ENCODE data around the gene IQCM. TPM values are rescaled to one million over a fixed set of nuclear protein-coding genes. Genes with fewer than 3 reads are reported as not detected.

Gene IQCM
- total RNA-seq, 1 donor from 2014 or later: not detected

- Mint-ChIP-seq H3K27me3 (peaks cover 3% of the 10 kb centered on the region), H3K4me3 (no peak overlapping the region), H3K27ac (no peak overlapping the region), H3K9me3 (no peaks in the 10 kb centered on the region), H3K36me3 (no peaks in the 10 kb centered on the region), H3K4me1 (ENCODE audit: unreplicated experiment) (peaks cover 3% of the 10 kb centered on the region)
- TF ChIP-seq CTCF (conservative IDR thresholded peaks at IDR 0.05): no peak
- DNase-seq (ENCODE audit: extremely low spot score, unreplicated experiment): no peak
Measured at GRCh38 chr4:149835280-149835679, 19.6 kb upstream of the IQCM start.

- H3K4me3 Mint-ChIP-seq: no peak overlapping the region
- no peak for TF ChIP-seq CTCF (conservative IDR thresholded peaks at IDR 0.05)
- H3K27ac Mint-ChIP-seq: no peak overlapping the region
- no peaks in the 10 kb centered on the region for H3K36me3 Mint-ChIP-seq
- peaks cover 8% of the 10 kb centered on the region for H3K4me1 Mint-ChIP-seq (ENCODE audit: unreplicated experiment)
- no peaks in the 10 kb centered on the region for H3K9me3 Mint-ChIP-seq
- peaks cover 8% of the 10 kb centered on the region for H3K27me3 Mint-ChIP-seq
- DNase-seq (ENCODE audit: extremely low spot score, unreplicated experiment): no peak
Measured at GRCh38 chr4:149831656-149832208, 16.1 kb upstream of the IQCM start.

- TF ChIP-seq CTCF (conservative IDR thresholded peaks at IDR 0.05): no peak
- no peaks in the 10 kb centered on the region for H3K9me3 Mint-ChIP-seq
- H3K36me3 Mint-ChIP-seq: no peaks in the 10 kb centered on the region
Measured at GRCh38 chr4:149830823-149831222, 15.2 kb upstream of the IQCM start.

GRCh38 chr4:149825336-149825735 is 9.7 kb upstream of the IQCM start:
- no peak for TF ChIP-seq CTCF (conservative IDR thresholded peaks at IDR 0.05)
- Mint-ChIP-seq H3K4me3 (no peak overlapping the region), H3K27me3 (peaks cover 17% of the 10 kb centered on the region), H3K36me3 (no peaks in the 10 kb centered on the region), H3K9me3 (no peaks in the 10 kb centered on the region), H3K27ac (no peak overlapping the region), H3K4me1 (ENCODE audit: unreplicated experiment) (peaks cover 5% of the 10 kb centered on the region)
- no peak for DNase-seq (ENCODE audit: extremely low spot score, unreplicated experiment)

More at GRCh38 chr4:149830823-149831222, 15.2 kb upstream of the IQCM start:
- no peak for DNase-seq (ENCODE audit: extremely low spot score, unreplicated experiment)
- H3K4me1 Mint-ChIP-seq (ENCODE audit: unreplicated experiment): peaks cover 8% of the 10 kb centered on the region
- H3K27me3 Mint-ChIP-seq: peaks cover 13% of the 10 kb centered on the region
- H3K27ac Mint-ChIP-seq: no peak overlapping the region
- no peak overlapping the region for H3K4me3 Mint-ChIP-seq

GRCh38 chr4:149823769-149824221 is 8.2 kb upstream of the IQCM start:
- H3K36me3 Mint-ChIP-seq: no peaks in the 10 kb centered on the region
- H3K27me3 Mint-ChIP-seq: peaks cover 17% of the 10 kb centered on the region
- H3K9me3 Mint-ChIP-seq: no peaks in the 10 kb centered on the region
- peaks cover 5% of the 10 kb centered on the region for H3K4me1 Mint-ChIP-seq (ENCODE audit: unreplicated experiment)
- DNase-seq (ENCODE audit: extremely low spot score, unreplicated experiment): no peak
- no peak overlapping the region for H3K4me3 Mint-ChIP-seq
- H3K27ac Mint-ChIP-seq: no peak overlapping the region
- TF ChIP-seq CTCF (conservative IDR thresholded peaks at IDR 0.05): no peak

- Mint-ChIP-seq H3K27me3 (peaks cover 10% of the 10 kb centered on the region), H3K27ac (no peak overlapping the region), H3K9me3 (no peaks in the 10 kb centered on the region), H3K36me3 (no peaks in the 10 kb centered on the region), H3K4me1 (ENCODE audit: unreplicated experiment) (no peaks in the 10 kb centered on the region), H3K4me3 (no peak overlapping the region)
- DNase-seq (ENCODE audit: extremely low spot score, unreplicated experiment): no peak
- TF ChIP-seq CTCF (conservative IDR thresholded peaks at IDR 0.05): no peak
Measured at GRCh38 chr4:149801416-149801815, 14.2 kb downstream of the IQCM start.

All from type B pancreatic cell (in vitro differentiated cells).